ENCODE results near the gene BAIAP2. TPM values are rescaled to one million over a fixed set of nuclear protein-coding genes. Genes with fewer than 3 reads are reported as not detected.
A peak's percentile ranks its signal among the peaks of the same experiment; 100 is the strongest.

BAIAP2 gene
- total and polyA plus RNA-seq, 2 donors (not counting 1 experiment from before 2014, with no cell fraction given) = 1.3 to 12.0 TPM

GRCh38 chr17:80992948-80993624, 41.9 kb upstream of the BAIAP2 start:
- peak; percentile 30 for DNase-seq
- peak overlapping the region in 2 of 5 experiments; percentile 83 to 88 for H3K4me3 ChIP-seq (ENCODE audit: control extremely low read depth in 1 of 5, extremely low read depth in 1 of 5, insufficient read depth in 1 of 5, low read depth in 2 of 5, low read length in 4 of 5)

More at GRCh38 chr17:80992948-80993624, 41.9 kb upstream of the BAIAP2 start:
- Mint-ChIP-seq H3K4me3 (peak overlapping the region; percentile 78), H3K9me3 (ENCODE audit: insufficient read depth) (no peaks in the 10 kb centered on the region), H3K4me1 (peaks cover 25% of the 10 kb centered on the region), H3K27me3 (no peaks in the 10 kb centered on the region), H3K27ac (peak overlapping the region; percentile 66)
- Histone ChIP-seq H3K4me1 (ENCODE audit: control insufficient read depth in 2 of 2, insufficient read depth in 2 of 2, low read length in 2 of 2) (peaks cover 15 to 36% of the 10 kb centered on the region in 2 donors), H4K20me1 (ENCODE audit: control insufficient read depth, insufficient read depth, low read length, poor library complexity, severe bottlenecking) (peaks cover 22% of the 10 kb centered on the region), H2AFZ (ENCODE audit: insufficient read depth, low read depth, low read length, poor library complexity, severe bottlenecking) (no peak overlapping the region), H3K4me2 (replicated peaks; ENCODE audit: low read depth, low read length, poor library complexity, severe bottlenecking) (peak overlapping the region; percentile 95), H3K9ac (ENCODE audit: low read length) (peak overlapping the region; percentile 80), H3K36me3 (replicated peaks in 1 of 2; ENCODE audit: control extremely low read depth in 1 of 2, control insufficient read depth in 1 of 2, extremely low read depth in 1 of 2, insufficient read depth in 2 of 2, low read length in 1 of 2) (peaks cover 0 to 29% of the 10 kb centered on the region in 2 experiments), H3K9me3 (ENCODE audit: control extremely low read depth in 1 of 3, control insufficient read depth in 2 of 3, insufficient read depth in 1 of 3, low read length in 2 of 3) (no peaks in the 10 kb centered on the region), H3K79me2 (ENCODE audit: control insufficient read depth, insufficient read depth, low read length) (peaks cover 5% of the 10 kb centered on the region), H3K27me3 (replicated peaks in 1 of 4; ENCODE audit: control extremely low read depth in 1 of 4, control insufficient read depth in 3 of 4, insufficient read depth in 4 of 4, low read length in 3 of 4) (no peaks in the 10 kb centered on the region), H3K27ac (ENCODE audit: low read length in 2 of 2) (no peak overlapping the region)
- 88% methylated on average over 14 of the region's 18 CpGs for WGBS (ENCODE audit: insufficient coverage)
- no peak for ATAC-seq (ENCODE audit: low read depth)
- ChIA-PET POLR2A (no interaction called here), CTCF (interaction anchor here (1.3 kb wide), 1 partner anchor 84 kb away, joined by 3 read pairs; no protein-coding TSS in a partner anchor)
- intact Hi-C loops (cut with micrococcal nuclease) = loop anchor here (5.0 kb wide), 1 partner anchor 39 kb away; no protein-coding TSS in a partner anchor
- TF ChIP-seq CTCF (IDR thresholded peaks at IDR 0.05) = no peak
- TF ChIP-seq EZH2 (IDR thresholded peaks at IDR 0.05; ENCODE audit: borderline replicate concordance, insufficient read depth, low read depth, low read length, poor library complexity, severe bottlenecking) = no peak
